A549 (cell line): ENCODE measurements around the gene OSBPL8. TPM values are rescaled to one million over a fixed set of nuclear protein-coding genes. Genes with fewer than 3 reads are reported as not detected.
A peak's percentile ranks its signal among the peaks of the same experiment; 100 is the strongest.

Experiments
- ATAC-seq, 2 experiments: fragments of 200-7000 bp in 1 of 2; fragments of >200 bp in 1 of 2; cut with Nextera tagmentation in 1 of 2; cut with Tn5 transposase in 1 of 2; 3 replicates each; pipeline versions ENCODE4 v1.8.0 to v1.9.1; 2018 to 2020; ENCODE audit warnings: mild to moderate bottlenecking in 1 of 2, moderate library complexity in 1 of 2
- CTCF ChIA-PET: fragments of 300-600 bp; sonication (Branson Sonifier 250); formaldehyde crosslinking; extraction: SDS; loops from one replicate; lab custom pipeline; 2021; ENCODE audit warnings: antibody characterized with exemption, inconsistent platforms; lab: Yijun Ruan, JAX
- POLR2A ChIA-PET: fragments of 350-600 bp; formaldehyde crosslinking; extraction: SDS; loops from one replicate; lab custom pipeline; 2021; ENCODE audit warnings: antibody characterized with exemption, inconsistent platforms; lab: Yijun Ruan, JAX
- DNase-seq, 2 experiments: peaks; one replicate each; pipeline versions ENCODE4 v3.0.0 to v3.0.0-alpha.2; 2011 to 2016; ENCODE audit warnings: low read depth in 1 of 2, low spot score in 1 of 2
- FAIRE-seq: peaks from 2 replicates; lab custom pipeline; 2011; peaks lifted over from hg19 to GRCh38; lab: Jason Lieb, UNC
- H3K27ac ChIP-seq, 2 experiments: fragments of >200 bp; sonication (Bioruptor Twin); formaldehyde crosslinking; 3 replicates each; pipeline ENCODE4 v1.5.1; 2016 to 2017
- H3K4me1 ChIP-seq: fragments of >200 bp; sonication (Bioruptor Twin); formaldehyde crosslinking; 3 replicates; pipeline ENCODE4 v1.6.1; 2016
- H3K4me2 ChIP-seq: fragments of >200 bp; sonication (Bioruptor Twin); formaldehyde crosslinking; 3 replicates; pipeline ENCODE4 v1.6.1; 2016
- H3K4me3 ChIP-seq: fragments of >200 bp; sonication (Bioruptor Twin); formaldehyde crosslinking; 3 replicates; pipeline ENCODE4 v1.5.1; 2016
- H3K9me3 ChIP-seq: fragments of >200 bp; sonication (Bioruptor Twin); formaldehyde crosslinking; 3 replicates; pipeline ENCODE4 v1.6.1; 2016
- ATOH8 ChIP-seq: fragments of 250-450 bp; sonication (Bioruptor Pico); IDR thresholded peaks from 2 replicates; pipeline ENCODE4 v1.5.0; 2020; ENCODE audit warnings: low read depth, mild to moderate bottlenecking, moderate library complexity
- BHLHE40 ChIP-seq: IDR thresholded peaks from 2 replicates; pipeline ENCODE4 v1.6.1; 2012; ENCODE audit warnings: low read depth, low read length, inconsistent platforms
- CBX2 ChIP-seq: fragments of 200-600 bp; sonication (generic); IDR thresholded peaks from 2 replicates; pipeline ENCODE4 v1.6.1; 2016; ENCODE audit warnings: low read depth, mild to moderate bottlenecking, borderline replicate concordance
- CHD2 ChIP-seq: fragments of 150-350 bp; IDR thresholded peaks from 2 replicates; pipeline ENCODE4 v1.6.1; 2014; ENCODE audit warnings: low read length; ENCODE audit not compliant: partially characterized antibody
- EHMT2 ChIP-seq: fragments of 200-600 bp; sonication (generic); IDR thresholded peaks from 2 replicates; pipeline ENCODE4 v1.6.1; 2016; ENCODE audit warnings: antibody characterized with exemption, low read depth, mild to moderate bottlenecking, moderate library complexity
- FOSB ChIP-seq: fragments of 250-450 bp; sonication (Bioruptor Pico); IDR thresholded peaks from 2 replicates; pipeline ENCODE4 v1.5.0; 2020; ENCODE audit warnings: mild to moderate bottlenecking, moderate library complexity
- GATA3 ChIP-seq: IDR thresholded peaks from 2 replicates; pipeline ENCODE4 v1.6.1; 2012; ENCODE audit warnings: borderline replicate concordance
- HDAC2 ChIP-seq: fragments of 200-600 bp; sonication (generic); IDR thresholded peaks from 2 replicates; pipeline ENCODE4 v1.6.1; 2016
- HEYL ChIP-seq: fragments of 250-450 bp; sonication (Bioruptor Pico); IDR thresholded peaks from 2 replicates; pipeline ENCODE4 v1.8.0; 2021; ENCODE audit warnings: mild to moderate bottlenecking, moderate library complexity
- HOXB13 ChIP-seq: fragments of 250-450 bp; sonication (Bioruptor Pico); IDR thresholded peaks from 2 replicates; pipeline ENCODE4 v1.5.0; 2020; ENCODE audit warnings: low read depth, mild to moderate bottlenecking, moderate library complexity
- JUN ChIP-seq, 2 experiments: fragments of >200 bp; sonication (Bioruptor Twin); formaldehyde crosslinking; IDR thresholded peaks; 2 replicates in 1 of 2; 3 replicates in 1 of 2; pipeline ENCODE4 v1.6.1; 2016 to 2017
- JUNB ChIP-seq: fragments of >200 bp; sonication (Bioruptor Twin); formaldehyde crosslinking; IDR thresholded peaks from 2 replicates; pipeline ENCODE4 v1.6.1; 2016
- KDM1A ChIP-seq: fragments of 200-600 bp; sonication (generic); IDR thresholded peaks from 2 replicates; pipeline ENCODE4 v1.6.1; 2016; ENCODE audit warnings: low read depth, mild to moderate bottlenecking
- MAFK ChIP-seq: fragments of 450-650 bp; IDR thresholded peaks from 2 replicates; pipeline ENCODE4 v1.6.1; 2014; ENCODE audit not compliant: partially characterized antibody
- MAX ChIP-seq: IDR thresholded peaks from 2 replicates; pipeline ENCODE4 v1.6.1; 2012
- MYC ChIP-seq: IDR thresholded peaks from 2 replicates; pipeline ENCODE4 v1.6.1; 2012; ENCODE audit warnings: mild to moderate bottlenecking, inconsistent platforms, low read length, improper control_type of control experiment, borderline replicate concordance
- POLR2A ChIP-seq: IDR thresholded peaks from 2 replicates; pipeline ENCODE4 v1.6.1; 2012; ENCODE audit warnings: mild to moderate bottlenecking, low read length
- POLR2AphosphoS2 ChIP-seq: conservative IDR thresholded peaks from 2 replicates; pipeline ENCODE4 v1.6.1; 2012; ENCODE audit warnings: low read length, improper control_type of control experiment, inconsistent platforms
- RAD21 ChIP-seq, 2 experiments: fragments of >200 bp in 1 of 2; sonication (Bioruptor Twin) in 1 of 2; formaldehyde crosslinking in 1 of 2; IDR thresholded peaks in 1 of 2; conservative IDR thresholded peaks in 1 of 2; 2 replicates in 1 of 2; 3 replicates in 1 of 2; pipeline ENCODE4 v1.6.1; 2012 to 2018; ENCODE audit warnings: inconsistent platforms in 1 of 2
- RCOR1 ChIP-seq: fragments of 150-350 bp; IDR thresholded peaks from 2 replicates; pipeline ENCODE4 v1.6.1; 2014; ENCODE audit warnings: antibody characterized with exemption, low read length, low read depth
- REST ChIP-seq: fragments of 200-600 bp; sonication (generic); IDR thresholded peaks from 2 replicates; pipeline ENCODE4 v1.6.1; 2016; ENCODE audit warnings: antibody characterized with exemption, mild to moderate bottlenecking, moderate library complexity
- RFX5 ChIP-seq: fragments of 450-650 bp; IDR thresholded peaks from 2 replicates; pipeline ENCODE4 v1.7.1; 2014; ENCODE audit warnings: antibody characterized with exemption, mild to moderate bottlenecking, moderate library complexity
- TFCP2L1 ChIP-seq: fragments of 250-450 bp; sonication (Bioruptor Pico); IDR thresholded peaks from 2 replicates; pipeline ENCODE4 v1.5.0; 2021; ENCODE audit warnings: mild to moderate bottlenecking
- USF2 ChIP-seq: fragments of 450-650 bp; IDR thresholded peaks from 2 replicates; pipeline ENCODE4 v1.6.1; 2014; ENCODE audit warnings: antibody characterized with exemption
- ZC3H11A ChIP-seq: fragments of 450-650 bp; IDR thresholded peaks from 2 replicates; pipeline ENCODE4 v1.6.1; 2014; ENCODE audit warnings: antibody characterized with exemption, mild to moderate bottlenecking
- ZFP36 ChIP-seq: fragments of 450-650 bp; IDR thresholded peaks from 2 replicates; pipeline ENCODE4 v1.6.1; 2014; ENCODE audit warnings: borderline replicate concordance; ENCODE audit not compliant: partially characterized antibody
- ZSCAN20 ChIP-seq: fragments of 250-450 bp; sonication (Bioruptor Pico); IDR thresholded peaks from 2 replicates; pipeline ENCODE4 v1.8.0; 2022; ENCODE audit warnings: mild to moderate bottlenecking, moderate library complexity
- whole genome bisulfite sequencing: methylation state at CpG from one replicate; pipeline ENCODE4 v1.1.6; 2017; ENCODE audit errors: missing lambda C conversion rate; 5-methylcytosine and 5-hydroxymethylcytosine counted together
- polyA plus RNA-seq, 4 experiments: library from polyadenylated mRNA; depleted of rRNA in 3 of 4; stranded (reverse); fragments of >200 nt; fragmentation: RNase III in 1 of 4; extraction: RNeasy Plus Mini Kit Qiagen cat#74134 plus additional on column Dnase treatment in 1 of 4; gene quantifications; 2 replicates in 3 of 4; 3 replicates in 1 of 4; pipeline ENCODE4 v1.2.3, GENCODE V29; 2011 to 2017

The OSBPL8 gene
- polyA plus RNA-seq, 2 of the 4 experiments (the other 2 are of a cell fraction) = 15.4 to 43.2 TPM

- ATAC-seq (no peak), DNase-seq (no peak), FAIRE-seq (no peak)
- H3K9me3 ChIP-seq = no peaks in the 10 kb centered on the region
- POLR2A ChIA-PET = no interaction called here
- no peaks in the 10 kb centered on the region for H3K4me1 ChIP-seq
- CTCF ChIA-PET = no interaction called here
- H3K27ac ChIP-seq = no peak overlapping the region
- H3K4me3 ChIP-seq = no peak overlapping the region
- no peak overlapping the region for H3K4me2 ChIP-seq
- 86% methylated on average over 5 of the region's 5 CpGs for WGBS
- TF ChIP-seq HEYL = no peak
- no peak for TF ChIP-seq ATOH8 (CRISPR knock-in tag)
- TF ChIP-seq RAD21 (conservative IDR thresholded peaks at IDR 0.05 in 1 of 2, IDR thresholded peaks at IDR 0.05 in 1 of 2) = no peak
- no peak for TF ChIP-seq ZSCAN20 (CRISPR knock-in tag)
- TF ChIP-seq JUN (IDR thresholded peaks at IDR 0.05) = no peak
- no peak for TF ChIP-seq MAX
- no peak for TF ChIP-seq CHD2
- no peak for TF ChIP-seq HOXB13 (CRISPR knock-in tag)
- no peak for TF ChIP-seq RFX5
- no peak for TF ChIP-seq JUNB
- no peak for TF ChIP-seq EHMT2
- TF ChIP-seq USF2 = no peak
- TF ChIP-seq RCOR1 = no peak
- no peak for TF ChIP-seq HDAC2
- TF ChIP-seq CBX2 = no peak
- no peak for TF ChIP-seq KDM1A
- no peak for TF ChIP-seq BHLHE40
- TF ChIP-seq ZFP36 = no peak
- TF ChIP-seq REST = no peak
Observed at GRCh38 chr12:76410781-76411180, 148.8 kb downstream of the OSBPL8 start.

GRCh38 chr12:76410371-76410770, 149.2 kb downstream of the OSBPL8 start:
- DNase-seq (no peak), ATAC-seq (no peak), FAIRE-seq (no peak)
- ChIA-PET CTCF (interaction anchor here (1.3 kb wide), 1 partner anchor 11 kb away, joined by 3 read pairs; no protein-coding TSS in a partner anchor), POLR2A (no interaction called here)
- Histone ChIP-seq H3K27ac (no peak overlapping the region), H3K4me1 (no peaks in the 10 kb centered on the region), H3K9me3 (no peaks in the 10 kb centered on the region), H3K4me2 (no peak overlapping the region), H3K4me3 (no peak overlapping the region)
- TF ChIP-seq MAFK (peak; percentile 44), RFX5 (no peak)

GRCh38 chr12:76409074-76409473, 150.5 kb downstream of the OSBPL8 start:
- WGBS = 76% methylated on average over 1 of the region's 1 CpG
- ChIA-PET CTCF (interaction anchor here (0.6 to 1.3 kb wide), 5 partner anchors 10 to 1704 kb away, joined by 3 read pairs; partner anchors contain the start of gene BBS10), POLR2A (no interaction called here)
- Histone ChIP-seq H3K4me1 (no peaks in the 10 kb centered on the region), H3K4me3 (no peak overlapping the region), H3K9me3 (no peaks in the 10 kb centered on the region), H3K4me2 (no peak overlapping the region), H3K27ac (no peak overlapping the region)
- no peak for DNase-seq
- TF ChIP-seq ATOH8 (CRISPR knock-in tag) = no peak
- no peak for TF ChIP-seq ZC3H11A
- TF ChIP-seq JUNB = no peak
- TF ChIP-seq FOSB (CRISPR knock-in tag) = no peak
- no peak for TF ChIP-seq POLR2A
- no peak for TF ChIP-seq CBX2
- TF ChIP-seq MYC = no peak
- no peak for TF ChIP-seq GATA3
- no peak for TF ChIP-seq TFCP2L1
- TF ChIP-seq HOXB13 (CRISPR knock-in tag) = no peak
- TF ChIP-seq POLR2AphosphoS2 = no peak
- FAIRE-seq = no peak
- no peak for ATAC-seq
